Endothelial cell of umbilical vein (primary cell): ENCODE results near the gene ZBTB20. TPM values are rescaled to one million over a fixed set of nuclear protein-coding genes. Genes with fewer than 3 reads are reported as not detected.

Source experiments
- BruUV-seq: library from RNA; stranded (reverse); fragments of 400-500 nt; replicated peaks from 2 replicates; lab custom pipeline; 2021; lab: Mats Ljungman, UMichigan
- CTCF ChIA-PET: fragments of 300-600, 350-600 bp; sonication (Branson Sonifier 250); formaldehyde crosslinking; loops from one replicate; lab custom pipeline; 2021; ENCODE audit warnings: antibody characterized with exemption, inconsistent platforms; lab: Charles Lee
- POLR2A ChIA-PET: fragments of 300-600, 350-600 bp; sonication (Branson Sonifier 250); formaldehyde crosslinking; loops from one replicate; lab custom pipeline; 2021; ENCODE audit warnings: antibody characterized with exemption, inconsistent platforms; lab: Charles Lee
- DNase-seq: peaks from one replicate; pipeline ENCODE4 v3.0.0-alpha.2; 2011; ENCODE audit warnings: low read depth, low spot score
- FAIRE-seq: peaks from 2 replicates; lab custom pipeline; 2011; peaks lifted over from hg19 to GRCh38; lab: Jason Lieb, UNC
- H2AFZ ChIP-seq: 2 replicates; pipeline ENCODE4 v1.6.0; 2012; ENCODE audit warnings: low read depth, low read length, control low read depth, inconsistent platforms
- H3K27ac ChIP-seq: 2 replicates; pipeline ENCODE4 v1.5.1; 2011; ENCODE audit warnings: low read depth, mild to moderate bottlenecking, control low read depth, low read length, moderate library complexity; ENCODE audit not compliant: insufficient read depth
- H3K27me3 ChIP-seq, 2 experiments: 2 replicates each; pipeline versions ENCODE4 v1.6.0 to v1.6.1; 2011; ENCODE audit warnings: low read length in 2 of 2, mixed read lengths in 1 of 2; ENCODE audit not compliant: control insufficient read depth in 2 of 2, insufficient read depth in 2 of 2
- H3K36me3 ChIP-seq, 2 experiments: 2 replicates in 1 of 2; 3 replicates in 1 of 2; pipeline ENCODE4 v1.5.1; 2011; ENCODE audit warnings: low read length in 2 of 2, mild to moderate bottlenecking in 1 of 2, moderate library complexity in 1 of 2; ENCODE audit not compliant: control insufficient read depth in 2 of 2, insufficient read depth in 2 of 2; ENCODE audit errors: extremely low read depth in 1 of 2
- H3K4me1 ChIP-seq: 3 replicates; pipeline ENCODE4 v1.5.1; 2011; ENCODE audit warnings: mild to moderate bottlenecking, low read length; ENCODE audit not compliant: control insufficient read depth, insufficient read depth; ENCODE audit errors: extremely low read depth
- H3K4me2 ChIP-seq: 2 replicates; pipeline ENCODE4 v1.6.1; 2011; ENCODE audit warnings: low read length, control low read depth, mixed read lengths; ENCODE audit not compliant: insufficient read depth
- H3K4me3 ChIP-seq, 3 experiments: fragments of 200-600 bp in 1 of 3; sonication (generic), shearing (Covaris generic) in 1 of 3; replicated peaks in 1 of 3; 2 replicates each; pipeline ENCODE4 v1.5.1; 2011 to 2016; ENCODE audit warnings: control low read depth in 3 of 3, low read length in 3 of 3, mild to moderate bottlenecking in 2 of 3, inconsistent platforms in 1 of 3, low read depth in 1 of 3, moderate library complexity in 1 of 3; ENCODE audit not compliant: insufficient read depth in 1 of 3
- H3K79me2 ChIP-seq: 2 replicates; pipeline ENCODE4 v1.6.0; 2012; ENCODE audit warnings: low read length, inconsistent platforms; ENCODE audit not compliant: control insufficient read depth, insufficient read depth
- H3K9ac ChIP-seq: replicated peaks from 2 replicates; pipeline ENCODE3; 2011; ENCODE audit warnings: low read length, control low read depth; ENCODE audit not compliant: insufficient read depth; ENCODE audit errors: extremely low read depth
- H3K9me1 ChIP-seq: replicated peaks from 3 replicates; pipeline ENCODE4 v1.6.0; 2011; ENCODE audit warnings: mild to moderate bottlenecking, low read length; ENCODE audit not compliant: control insufficient read depth, insufficient read depth; ENCODE audit errors: extremely low read depth
- H3K9me3 ChIP-seq: replicated peaks from 2 replicates; pipeline ENCODE4 v1.5.1; 2012; ENCODE audit warnings: low read length, inconsistent platforms; ENCODE audit not compliant: control insufficient read depth, insufficient read depth
- H4K20me1 ChIP-seq: replicated peaks from 2 replicates; pipeline ENCODE3; 2011; ENCODE audit warnings: mild to moderate bottlenecking, low read length; ENCODE audit not compliant: control insufficient read depth, insufficient read depth; ENCODE audit errors: extremely low read depth
- CTCF ChIP-seq, 2 donors: IDR thresholded peaks; 1 replicate in 1 of 2; 2 replicates in 1 of 2; pipeline ENCODE4 v1.5.1; 2011; ENCODE audit warnings: low read length in 2 of 2, mild to moderate bottlenecking in 2 of 2, moderate library complexity in 2 of 2, control low read depth in 1 of 2, inconsistent platforms in 1 of 2, low read depth in 1 of 2; ENCODE audit not compliant: insufficient read depth in 1 of 2; ENCODE audit errors: extremely low read depth in 1 of 2
- EZH2 ChIP-seq: IDR thresholded peaks from 2 replicates; pipeline ENCODE4 v1.6.1; 2012; ENCODE audit warnings: borderline replicate concordance, low read depth, mild to moderate bottlenecking, moderate library complexity, low read length, inconsistent platforms; ENCODE audit not compliant: severe bottlenecking
- FOS ChIP-seq: IDR thresholded peaks from 2 replicates; pipeline ENCODE4 v1.6.1; 2011; ENCODE audit warnings: mild to moderate bottlenecking, low read length, moderate library complexity, borderline replicate concordance; ENCODE audit not compliant: insufficient read depth
- GATA2 ChIP-seq: IDR thresholded peaks from 2 replicates; pipeline ENCODE4 v1.7.0; 2011; ENCODE audit warnings: low read depth, mild to moderate bottlenecking, moderate library complexity, mixed read lengths, low read length; ENCODE audit not compliant: insufficient read length, insufficient read depth
- JUN ChIP-seq: IDR thresholded peaks from 2 replicates; pipeline ENCODE4 v1.6.1; 2011; ENCODE audit warnings: borderline replicate concordance, low read depth; ENCODE audit not compliant: insufficient read length, insufficient read depth
- MAX ChIP-seq: IDR thresholded peaks from 2 replicates; pipeline ENCODE4 v1.6.1; 2011; ENCODE audit not compliant: insufficient read depth, insufficient read length
- MYC ChIP-seq: IDR thresholded peaks from one replicate; pipeline ENCODE4 v1.6.1; 2011; ENCODE audit warnings: mild to moderate bottlenecking, low read depth, low read length
- POLR2A ChIP-seq: IDR thresholded peaks from 2 replicates; pipeline ENCODE4 v1.6.1; 2012; ENCODE audit warnings: low read depth, mild to moderate bottlenecking, control low read depth, low read length
- POLR2AphosphoS5 ChIP-seq: IDR thresholded peaks from 2 replicates; pipeline ENCODE4 v1.6.1; 2012; ENCODE audit warnings: low read depth, mild to moderate bottlenecking, control low read depth, low read length, moderate library complexity; ENCODE audit not compliant: insufficient read depth
- dilution Hi-C: fragments of 300-500 bp; cut with MboI; formaldehyde crosslinking; loops from one replicate; pipeline ENCODE4 v1.15.0; 2019; ENCODE audit warnings: low sequenced_read_pairs; ENCODE audit not compliant: extremely low pct_ligation_motif_present
- intact Hi-C: fragments of 100-400 bp; cut with micrococcal nuclease; formaldehyde crosslinking; loops from one replicate; pipeline ENCODE4 v1.10.0; 2022
- polyA plus RNA-seq, 4 experiments: library from polyadenylated mRNA; depleted of rRNA in 3 of 4; stranded (reverse) in 3 of 4; unstranded in 1 of 4; fragments of >200 nt; gene quantifications; 2 replicates each; pipeline versions ENCODE4 v1.2.1 to v1.2.3, GENCODE V29; 2011 to 2012; ENCODE audit warnings: missing spikeins in 1 of 4
- total RNA-seq: library from RNA; stranded (reverse); gene quantifications from 2 replicates; pipeline ENCODE4 v1.2.3, GENCODE V29; 2021

ZBTB20 gene
- total and polyA plus RNA-seq, 2 donors (not counting 3 experiments of a cell fraction or from before 2014, with no cell fraction given) = 2.1 to 20.5 TPM

- Histone ChIP-seq H3K9ac (no peak overlapping the region), H3K9me1 (no peaks in the 10 kb centered on the region), H3K27me3 (no peaks in the 10 kb centered on the region), H3K27ac (no peak overlapping the region), H2AFZ (no peak overlapping the region), H3K79me2 (no peaks in the 10 kb centered on the region), H3K4me1 (no peaks in the 10 kb centered on the region), H3K9me3 (no peaks in the 10 kb centered on the region), H3K4me3 (no peak overlapping the region), H3K4me2 (no peak overlapping the region), H3K36me3 (no peaks in the 10 kb centered on the region), H4K20me1 (no peaks in the 10 kb centered on the region)
- intact Hi-C loops = no loop called here
- DNase-seq (no peak), FAIRE-seq (no peak)
- ChIA-PET CTCF (no interaction called here), POLR2A (no interaction called here)
- TF ChIP-seq JUN (no peak), CTCF (IDR thresholded peaks at IDR 0.05; ENCODE audit: extremely low read depth in 1 of 2, insufficient read depth in 1 of 2, low read depth in 1 of 2, low read length in 2 of 2) (no peak), GATA2 (no peak), POLR2AphosphoS5 (no peak), EZH2 (no peak), FOS (no peak), MYC (no peak), POLR2A (no peak), MAX (no peak)
- BruUV-seq = no TSS peak
- dilution Hi-C loops = no loop called here
These were observed 425.9 kb downstream of the ZBTB20 start for GRCh38 chr3:114721209-114721608.
